K562 (cell line): Measurements from ENCODE around the gene LAGE3. TPM values are rescaled to one million over a fixed set of nuclear protein-coding genes. Genes with fewer than 3 reads are reported as not detected.

Experiments
- KAT2B ChIP-seq: IDR thresholded peaks from one replicate; pipeline ENCODE4 v1.6.1; 2012; ENCODE audit warnings: low read depth, mild to moderate bottlenecking, control low read depth, inconsistent platforms, low read length, moderate library complexity
- KLF16 ChIP-seq: IDR thresholded peaks from 2 replicates; pipeline ENCODE4 v1.6.1; 2016; ENCODE audit warnings: antibody characterized with exemption
- MYC ChIP-seq, 2 experiments: fragments of 250-450 bp in 1 of 2; sonication (Bioruptor Pico) in 1 of 2; IDR thresholded peaks; 2 replicates each; pipeline versions ENCODE4 v1.5.1 to v1.6.1; 2012 to 2021; ENCODE audit warnings: low read depth in 2 of 2, borderline replicate concordance in 1 of 2, improper control_type of control experiment in 1 of 2, low read length in 1 of 2, mild to moderate bottlenecking in 1 of 2, moderate library complexity in 1 of 2
- NR2C1 ChIP-seq, 2 experiments: fragments of 450-650 bp; IDR thresholded peaks; 2 replicates each; pipeline ENCODE4 v1.6.1; 2017; ENCODE audit warnings: mild to moderate bottlenecking in 2 of 2, antibody characterized with exemption in 1 of 2, inconsistent platforms in 1 of 2, missing compliant biosample characterization in 1 of 2, missing genetic modification characterization in 1 of 2
- NR2F6 ChIP-seq: fragments of 450-650 bp; formaldehyde crosslinking; IDR thresholded peaks from 2 replicates; pipeline ENCODE4 v1.4.0; 2020; ENCODE audit warnings: mild to moderate bottlenecking
- RNF2 ChIP-seq: sonication (generic); IDR thresholded peaks from 2 replicates; pipeline ENCODE4 v1.6.1; 2016
- SAFB ChIP-seq: fragments of 200-400 bp; formaldehyde crosslinking; IDR thresholded peaks from 2 replicates; pipeline ENCODE4 v1.6.1; 2017; ENCODE audit warnings: low read depth, low read length, borderline replicate concordance
- SMAD3 ChIP-seq: fragments of 450-650 bp; formaldehyde crosslinking; conservative IDR thresholded peaks from 2 replicates; pipeline ENCODE4 v1.4.0; 2020; ENCODE audit warnings: mild to moderate bottlenecking
- WHSC1 ChIP-seq: IDR thresholded peaks from one replicate; pipeline ENCODE4 v1.6.1; 2012; ENCODE audit warnings: low read length, control low read depth, inconsistent platforms
- ZFP1 ChIP-seq: fragments of 450-650 bp; formaldehyde crosslinking; IDR thresholded peaks from 2 replicates; pipeline ENCODE4 v1.4.0; 2020; ENCODE audit warnings: mild to moderate bottlenecking, mixed read lengths
- ZNF445 ChIP-seq: fragments of 250-450 bp; sonication (Bioruptor Pico); IDR thresholded peaks from 2 replicates; pipeline ENCODE4 v1.4.0; 2020; ENCODE audit warnings: low read depth, mild to moderate bottlenecking, moderate library complexity
- ZSCAN29 ChIP-seq: fragments of 450-650 bp; IDR thresholded peaks from 2 replicates; pipeline ENCODE4 v1.6.1; 2017
- polyA plus RNA-seq, 8 experiments: library from polyadenylated mRNA; depleted of rRNA in 4 of 8; stranded (reverse) in 5 of 8; unstranded in 3 of 8; fragments of >200 nt; fragmentation: Nextera tagmentation in 2 of 8; fragmentation: Illumina TruSeq in 1 of 8; extraction: Ambion mirVana in 2 of 8; extraction: Trizol in 1 of 8; gene quantifications; 2 replicates each; pipeline versions ENCODE4 v1.2.1 to v1.2.3, GENCODE V29; 2011 to 2014; ENCODE audit warnings: inconsistent platforms in 1 of 8, missing spikeins in 1 of 8
- total RNA-seq, 7 experiments: library from RNA; depleted of rRNA in 6 of 7; stranded (reverse); fragments of >200 nt in 6 of 7; fragmentation: Illumina TruSeq in 2 of 7; extraction: Trizol in 2 of 7; gene quantifications; 2 replicates each; pipeline versions ENCODE4 v1.2.1 to v1.2.3, GENCODE V29; 2011 to 2021; ENCODE audit warnings: low replicate concordance in 1 of 7
- TF ChIP-seq, protein P1 (sequence below): fragments of 250-450 bp; sonication (Bioruptor Pico); IDR thresholded peaks from 2 replicates; pipeline ENCODE4 v1.8.0; 2021; ENCODE audit warnings: moderate library complexity, mild to moderate bottlenecking, inconsistent platforms
- TF ChIP-seq, protein P2 (sequence below), 2 experiments: fragments of 450-650 bp; conservative IDR thresholded peaks; 2 replicates each; pipeline ENCODE4 v1.6.1; 2017; ENCODE audit warnings: mild to moderate bottlenecking in 2 of 2, moderate library complexity in 2 of 2
- TF ChIP-seq, protein P3 (sequence below), 2 experiments: fragments of 450-650 bp; formaldehyde crosslinking in 1 of 2; IDR thresholded peaks; 2 replicates each; pipeline versions ENCODE4 v1.4.0 to v1.6.1; 2014 to 2020; ENCODE audit warnings: mild to moderate bottlenecking in 2 of 2, borderline replicate concordance in 1 of 2, low read depth in 1 of 2

The LAGE3 gene
- total and polyA plus RNA-seq, 9 of the 15 experiments (the other 6 are each of a cell fraction or from before 2014, with no cell fraction given): 28.2 to 125 (median 35.8) TPM

DNA sequence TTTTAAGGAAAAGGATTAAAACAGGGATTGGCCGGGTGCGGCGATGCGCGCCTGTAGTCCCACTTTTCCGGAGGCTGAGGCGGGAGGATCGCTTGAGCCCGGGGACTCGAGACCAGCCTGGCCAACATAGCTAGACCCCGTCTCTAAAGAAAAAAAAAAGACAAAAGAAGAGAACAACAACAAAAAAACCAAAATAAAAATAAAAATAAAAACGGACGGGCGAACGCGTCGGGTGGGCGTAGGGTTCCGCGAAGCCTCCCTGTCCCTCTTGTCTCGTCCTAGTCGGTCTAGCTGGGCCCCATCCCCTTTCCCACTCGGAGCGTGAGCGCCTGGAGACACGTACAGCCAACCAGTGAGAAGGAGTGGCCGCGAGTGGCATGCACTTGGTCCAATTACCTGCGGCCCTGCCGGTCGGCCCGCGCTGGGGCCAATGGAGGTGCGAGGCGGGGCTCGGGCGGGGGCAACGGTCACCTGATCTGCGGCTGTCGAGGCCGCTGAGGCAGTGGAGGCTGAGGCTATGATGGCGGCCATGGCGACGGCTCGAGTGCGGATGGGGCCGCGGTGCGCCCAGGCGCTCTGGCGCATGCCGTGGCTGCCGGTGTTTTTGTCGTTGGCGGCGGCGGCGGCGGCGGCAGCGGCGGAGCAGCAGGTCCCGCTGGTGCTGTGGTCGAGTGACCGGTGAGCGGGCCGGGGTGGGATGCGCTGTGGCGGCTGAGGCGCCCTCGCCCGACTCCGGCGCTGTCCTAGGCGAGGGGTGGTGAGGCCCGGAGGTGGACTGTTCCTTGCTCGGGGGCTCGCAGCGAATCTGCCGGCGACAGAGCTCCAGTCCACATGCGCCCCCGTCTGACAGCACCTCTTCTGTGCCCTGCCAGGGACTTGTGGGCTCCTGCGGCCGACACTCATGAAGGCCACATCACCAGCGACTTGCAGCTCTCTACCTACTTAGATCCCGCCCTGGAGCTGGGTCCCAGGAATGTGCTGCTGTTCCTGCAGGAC is 50.6 kb downstream of the LAGE3 start, which contains the start of gene ATP6AP1 (continued):
- TF ChIP-seq NR2C1 (IDR thresholded peaks at IDR 0.05) (no peak), NR2C1 (tag; IDR thresholded peaks at IDR 0.05) (peak; percentile 20; the same call in 1 of the 2 replicates), ZSCAN29 (no peak), MYC (IDR thresholded peaks at IDR 0.05; ENCODE audit: low read depth, low read length) (peak; percentile 47; the same call in 1 of the 2 replicates), MYC (CRISPR knock-in tag; IDR thresholded peaks at IDR 0.05; ENCODE audit: borderline replicate concordance, low read depth) (no peak), WHSC1 (no peak), RNF2 (peak; percentile 52; the same call in 1 of the 2 replicates), ZNF445 (CRISPR knock-in tag) (no peak), SAFB (no peak), ZFP1 (CRISPR knock-in tag) (no peak), NR2F6 (CRISPR knock-in tag) (no peak), SMAD3 (CRISPR knock-in tag) (no peak), KAT2B (no peak), KLF16 (no peak)
- TF ChIP-seq, protein P1, sequence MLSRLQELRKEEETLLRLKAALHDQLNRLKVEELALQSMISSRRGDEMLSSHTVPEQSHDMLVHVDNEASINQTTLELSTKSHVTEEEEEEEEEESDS: no peak
- TF ChIP-seq, protein P2, sequence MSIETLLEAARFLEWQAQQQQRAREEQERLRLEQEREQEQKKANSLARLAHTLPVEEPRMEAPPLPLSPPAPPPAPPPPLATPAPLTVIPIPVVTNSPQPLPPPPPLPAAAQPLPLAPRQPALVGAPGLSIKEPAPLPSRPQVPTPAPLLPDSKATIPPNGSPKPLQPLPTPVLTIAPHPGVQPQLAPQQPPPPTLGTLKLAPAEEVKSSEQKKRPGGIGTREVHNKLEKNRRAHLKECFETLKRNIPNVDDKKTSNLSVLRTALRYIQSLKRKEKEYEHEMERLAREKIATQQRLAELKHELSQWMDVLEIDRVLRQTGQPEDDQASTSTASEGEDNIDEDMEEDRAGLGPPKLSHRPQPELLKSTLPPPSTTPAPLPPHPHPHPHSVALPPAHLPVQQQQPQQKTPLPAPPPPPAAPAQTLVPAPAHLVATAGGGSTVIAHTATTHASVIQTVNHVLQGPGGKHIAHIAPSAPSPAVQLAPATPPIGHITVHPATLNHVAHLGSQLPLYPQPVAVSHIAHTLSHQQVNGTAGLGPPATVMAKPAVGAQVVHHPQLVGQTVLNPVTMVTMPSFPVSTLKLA (conservative IDR thresholded peaks at IDR 0.05): peak in 1 of 2 experiments; percentile 64; a peak in 3 of 4 replicates
- TF ChIP-seq, protein P3, sequence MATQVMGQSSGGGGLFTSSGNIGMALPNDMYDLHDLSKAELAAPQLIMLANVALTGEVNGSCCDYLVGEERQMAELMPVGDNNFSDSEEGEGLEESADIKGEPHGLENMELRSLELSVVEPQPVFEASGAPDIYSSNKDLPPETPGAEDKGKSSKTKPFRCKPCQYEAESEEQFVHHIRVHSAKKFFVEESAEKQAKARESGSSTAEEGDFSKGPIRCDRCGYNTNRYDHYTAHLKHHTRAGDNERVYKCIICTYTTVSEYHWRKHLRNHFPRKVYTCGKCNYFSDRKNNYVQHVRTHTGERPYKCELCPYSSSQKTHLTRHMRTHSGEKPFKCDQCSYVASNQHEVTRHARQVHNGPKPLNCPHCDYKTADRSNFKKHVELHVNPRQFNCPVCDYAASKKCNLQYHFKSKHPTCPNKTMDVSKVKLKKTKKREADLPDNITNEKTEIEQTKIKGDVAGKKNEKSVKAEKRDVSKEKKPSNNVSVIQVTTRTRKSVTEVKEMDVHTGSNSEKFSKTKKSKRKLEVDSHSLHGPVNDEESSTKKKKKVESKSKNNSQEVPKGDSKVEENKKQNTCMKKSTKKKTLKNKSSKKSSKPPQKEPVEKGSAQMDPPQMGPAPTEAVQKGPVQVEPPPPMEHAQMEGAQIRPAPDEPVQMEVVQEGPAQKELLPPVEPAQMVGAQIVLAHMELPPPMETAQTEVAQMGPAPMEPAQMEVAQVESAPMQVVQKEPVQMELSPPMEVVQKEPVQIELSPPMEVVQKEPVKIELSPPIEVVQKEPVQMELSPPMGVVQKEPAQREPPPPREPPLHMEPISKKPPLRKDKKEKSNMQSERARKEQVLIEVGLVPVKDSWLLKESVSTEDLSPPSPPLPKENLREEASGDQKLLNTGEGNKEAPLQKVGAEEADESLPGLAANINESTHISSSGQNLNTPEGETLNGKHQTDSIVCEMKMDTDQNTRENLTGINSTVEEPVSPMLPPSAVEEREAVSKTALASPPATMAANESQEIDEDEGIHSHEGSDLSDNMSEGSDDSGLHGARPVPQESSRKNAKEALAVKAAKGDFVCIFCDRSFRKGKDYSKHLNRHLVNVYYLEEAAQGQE (IDR thresholded peaks at IDR 0.05; ENCODE audit: borderline replicate concordance): 0 out of 2 replicates have a peak, but pooled peaks have one; percentile 16
- TF ChIP-seq, protein P3 (CRISPR knock-in tag; IDR thresholded peaks at IDR 0.05; ENCODE audit: low read depth): no peak
